Lung (tissue), 12 donors: Measurements from ENCODE around the gene SPX. TPM values are rescaled to one million over a fixed set of nuclear protein-coding genes. Genes with fewer than 3 reads are reported as not detected.

Experiments
- ATAC-seq: fragments of 200-7000 bp; cut with Tn5 transposase; one replicate; pipeline ENCODE4 v1.9.1; 2020; ENCODE audit warnings: moderate number of reproducible peaks; ENCODE audit not compliant: insufficient read depth, low FRiP score
- DNase-seq, 3 donors: peaks; one replicate each; pipeline ENCODE4 v3.0.0-alpha.2; 2013 to 2017
- H3K27ac ChIP-seq, 2 donors: one replicate each; pipeline ENCODE4 v1.5.1; 2013; ENCODE audit warnings: mild to moderate bottlenecking in 2 of 2, moderate library complexity in 2 of 2, control low read depth in 1 of 2, inconsistent platforms in 1 of 2, low read depth in 1 of 2, low read length in 1 of 2
- H3K27me3 ChIP-seq, 3 donors: one replicate each; pipeline ENCODE4 v1.5.1; 2013; ENCODE audit warnings: low read length in 2 of 3; ENCODE audit not compliant: control insufficient read depth in 3 of 3, insufficient read depth in 3 of 3
- H3K36me3 ChIP-seq, 4 donors: one replicate each; pipeline ENCODE4 v1.5.1; 2013; ENCODE audit warnings: low read length in 4 of 4, mild to moderate bottlenecking in 1 of 4, moderate library complexity in 1 of 4; ENCODE audit not compliant: control insufficient read depth in 4 of 4, insufficient read depth in 4 of 4
- H3K4me1 ChIP-seq, 5 donors: one replicate each; pipeline ENCODE4 v1.5.1; 2013; ENCODE audit warnings: low read length in 5 of 5, mild to moderate bottlenecking in 2 of 5, moderate library complexity in 1 of 5; ENCODE audit not compliant: control insufficient read depth in 5 of 5, insufficient read depth in 5 of 5
- H3K4me3 ChIP-seq: one replicate; pipeline ENCODE4 v1.5.1; 2013; ENCODE audit warnings: mild to moderate bottlenecking, control low read depth, moderate library complexity
- H3K9ac ChIP-seq, 2 donors: one replicate each; pipeline ENCODE4 v1.5.1; 2013; ENCODE audit warnings: low read length in 2 of 2, control low read depth in 1 of 2; ENCODE audit not compliant: insufficient read depth in 1 of 2
- H3K9me3 ChIP-seq, 4 donors: one replicate each; pipeline ENCODE4 v1.5.1; 2013; ENCODE audit warnings: low read length in 3 of 4, mild to moderate bottlenecking in 1 of 4, moderate library complexity in 1 of 4; ENCODE audit not compliant: control insufficient read depth in 4 of 4, insufficient read depth in 3 of 4
- WGBS, 2 donors: extraction: QIAGEN DNeasy Blood & Tissue Kit; methylation state at CpG; one replicate each; pipeline ENCODE4 v1.1.7; 2013; 5-methylcytosine and 5-hydroxymethylcytosine counted together
- polyA plus RNA-seq, 2 donors: library from polyadenylated mRNA; stranded (reverse); fragments of 200-250 nt; gene quantifications; one replicate each; pipeline ENCODE4 v1.2.1, GENCODE V29; 2013
- total RNA-seq, 2 donors: library from RNA; depleted of rRNA in 1 of 2; stranded (reverse); fragments of >200 nt in 1 of 2; gene quantifications; one replicate each; pipeline ENCODE4 v1.2.1, GENCODE V29; 2014 to 2021
- TF ChIP-seq, protein P1 (sequence below): IDR thresholded peaks from 2 replicates; pipeline ENCODE4 v1.5.1; 2012; ENCODE audit warnings: mild to moderate bottlenecking; ENCODE audit errors: control extremely low read depth, extremely low read depth
- donor health status: control.
- donor health status: control.
- donor health status: Bipolar disorder and iron deficiency.
- donor health status: healthy.
- donor health status: DM: yes; HTN: yes; CAD: no.

The SPX gene
- total and polyA plus RNA-seq, 4 donors = 0.09 to 24.0 (median 0.55) TPM

DNA sequence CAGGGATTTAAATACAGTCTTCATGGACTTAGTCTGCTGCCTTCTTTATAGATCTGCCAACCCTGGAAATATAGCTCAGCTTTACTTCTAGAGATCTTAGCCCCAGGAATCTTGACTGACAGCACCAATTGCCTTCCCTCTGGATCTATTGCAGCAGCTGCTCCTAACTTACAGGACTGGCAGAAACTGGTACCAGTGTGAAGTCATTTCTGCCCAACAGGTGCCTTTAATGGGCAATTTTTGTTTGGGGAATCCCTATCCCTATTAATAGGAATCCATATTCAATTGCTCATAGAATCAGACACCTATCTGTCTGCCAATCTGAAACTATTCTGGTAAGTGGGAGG is 27.2 kb downstream of the SPX start:
- no peak for DNase-seq
- no peaks in the 10 kb centered on the region for H3K27me3 ChIP-seq
- peaks cover 0 to 2% (median 0%) of the 10 kb centered on the region in 4 donors for H3K9me3 ChIP-seq
- TF ChIP-seq, protein P1, sequence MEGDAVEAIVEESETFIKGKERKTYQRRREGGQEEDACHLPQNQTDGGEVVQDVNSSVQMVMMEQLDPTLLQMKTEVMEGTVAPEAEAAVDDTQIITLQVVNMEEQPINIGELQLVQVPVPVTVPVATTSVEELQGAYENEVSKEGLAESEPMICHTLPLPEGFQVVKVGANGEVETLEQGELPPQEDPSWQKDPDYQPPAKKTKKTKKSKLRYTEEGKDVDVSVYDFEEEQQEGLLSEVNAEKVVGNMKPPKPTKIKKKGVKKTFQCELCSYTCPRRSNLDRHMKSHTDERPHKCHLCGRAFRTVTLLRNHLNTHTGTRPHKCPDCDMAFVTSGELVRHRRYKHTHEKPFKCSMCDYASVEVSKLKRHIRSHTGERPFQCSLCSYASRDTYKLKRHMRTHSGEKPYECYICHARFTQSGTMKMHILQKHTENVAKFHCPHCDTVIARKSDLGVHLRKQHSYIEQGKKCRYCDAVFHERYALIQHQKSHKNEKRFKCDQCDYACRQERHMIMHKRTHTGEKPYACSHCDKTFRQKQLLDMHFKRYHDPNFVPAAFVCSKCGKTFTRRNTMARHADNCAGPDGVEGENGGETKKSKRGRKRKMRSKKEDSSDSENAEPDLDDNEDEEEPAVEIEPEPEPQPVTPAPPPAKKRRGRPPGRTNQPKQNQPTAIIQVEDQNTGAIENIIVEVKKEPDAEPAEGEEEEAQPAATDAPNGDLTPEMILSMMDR = no peak
- no peak overlapping the region for H3K27ac ChIP-seq
- no peak overlapping the region for H3K4me3 ChIP-seq
- no peak for ATAC-seq
- peaks cover 0 to 21% (median 0%) of the 10 kb centered on the region in 5 donors for H3K4me1 ChIP-seq
- H3K36me3 ChIP-seq = no peaks in the 10 kb centered on the region
- H3K9ac ChIP-seq = no peak overlapping the region

DNA sequence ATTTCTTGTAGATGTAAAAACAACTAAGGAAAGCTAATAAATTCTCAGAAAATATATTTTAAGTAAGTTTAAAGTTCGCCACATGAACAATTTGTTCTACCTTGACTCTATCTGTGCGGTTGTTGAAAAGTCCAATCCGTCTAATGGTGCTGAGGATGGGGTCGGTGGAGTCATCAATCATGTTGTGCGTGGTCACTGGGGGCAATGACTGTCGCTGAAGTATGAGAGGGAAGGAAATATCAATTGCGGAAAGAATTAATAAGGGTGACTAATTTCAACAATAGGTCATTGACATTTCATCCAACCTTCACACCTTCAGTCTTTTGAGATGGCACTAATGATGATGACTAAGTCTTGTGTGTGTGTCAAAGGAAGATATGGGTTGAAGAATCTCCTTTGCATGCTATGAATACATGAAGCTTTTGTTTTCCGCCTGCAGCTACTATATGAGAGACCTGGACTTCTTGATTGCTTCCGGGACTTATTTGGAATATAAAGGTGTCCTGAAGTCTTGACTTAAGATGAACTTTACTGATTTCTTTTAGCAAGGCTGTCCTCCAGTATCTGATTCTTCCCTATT is 32.1 kb downstream of the SPX start:
- ATAC-seq (no peak), DNase-seq (no peak)
- peaks cover 0 to 2% (median 0%) of the 10 kb centered on the region in 4 donors for H3K9me3 ChIP-seq
- WGBS, 2 donors = 78 to 88% methylated on average over 9 of the region's 9 CpGs
- no peak overlapping the region for H3K27ac ChIP-seq
- peaks cover 0 to under 1% (median 0%) of the 10 kb centered on the region in 5 donors for H3K4me1 ChIP-seq
- H3K27me3 ChIP-seq = no peaks in the 10 kb centered on the region
- TF ChIP-seq, protein P1 = no peak
- H3K9ac ChIP-seq = no peak overlapping the region
- H3K4me3 ChIP-seq = no peak overlapping the region
- H3K36me3 ChIP-seq = no peaks in the 10 kb centered on the region

DNA sequence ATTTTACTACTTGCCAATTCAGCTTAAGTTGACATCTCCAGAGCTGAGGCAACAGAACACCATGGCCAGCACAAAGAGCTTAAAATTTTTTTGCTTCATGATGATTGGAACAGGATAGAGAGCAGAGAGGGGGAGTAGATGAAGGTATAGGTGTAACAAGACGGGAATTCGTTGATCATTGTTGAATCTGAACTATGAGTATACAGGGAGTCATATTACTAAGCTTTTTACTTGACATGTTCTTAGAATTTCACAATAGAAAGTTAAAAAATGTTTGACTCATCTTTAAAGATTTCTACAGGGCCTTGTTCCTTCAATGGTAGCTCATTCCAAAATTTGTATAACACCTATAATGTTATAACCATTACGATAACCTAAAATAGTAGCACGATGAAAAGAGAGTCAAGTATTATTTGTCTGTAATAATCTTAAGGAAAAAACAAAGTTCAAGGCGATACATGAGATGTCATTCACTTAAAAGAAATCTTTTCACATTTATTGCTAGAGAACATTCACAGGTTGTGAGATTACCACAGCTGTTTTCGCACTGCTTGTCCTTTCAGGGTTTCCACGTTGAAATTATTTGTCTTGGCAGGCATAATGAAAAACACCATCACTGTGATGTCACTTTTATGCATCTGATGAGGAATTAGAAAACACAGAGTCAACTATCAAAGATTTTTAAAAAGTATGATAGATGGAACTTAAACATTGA is 33.9 kb downstream of the SPX start:
- no peaks in the 10 kb centered on the region for H3K36me3 ChIP-seq
- ATAC-seq = no peak
- H3K4me1 ChIP-seq = no peaks in the 10 kb centered on the region
- DNase-seq = no peak
- WGBS, 2 donors = 65 to 82% methylated on average over 7 of the region's 7 CpGs
- H3K9me3 ChIP-seq = no peaks in the 10 kb centered on the region
- TF ChIP-seq, protein P1 = no peak
- no peak overlapping the region for H3K4me3 ChIP-seq
- H3K27me3 ChIP-seq = no peaks in the 10 kb centered on the region
- H3K27ac ChIP-seq = no peak overlapping the region
- no peak overlapping the region for H3K9ac ChIP-seq

DNA sequence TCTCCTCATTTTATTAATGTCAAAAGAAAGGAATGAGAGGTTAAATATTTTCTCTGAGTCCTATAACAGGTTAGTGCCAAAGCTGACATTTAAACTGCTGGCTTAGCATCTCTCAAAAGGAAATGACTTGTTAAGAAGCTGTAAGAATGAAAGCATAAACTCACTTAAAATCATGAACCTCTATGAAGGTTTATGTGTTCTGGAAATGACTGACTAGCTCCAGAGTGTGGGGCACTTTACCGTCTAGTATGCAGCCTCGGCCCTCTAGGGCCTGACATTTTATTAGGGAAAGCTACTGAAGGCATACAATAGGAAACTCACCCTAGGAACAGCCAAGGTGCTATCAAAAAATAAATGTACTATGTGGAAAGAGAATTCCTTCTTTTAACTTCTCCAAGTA is 35.1 kb downstream of the SPX start:
- ATAC-seq (no peak), DNase-seq (no peak)
- Histone ChIP-seq H3K27me3 (no peaks in the 10 kb centered on the region), H3K4me1 (no peaks in the 10 kb centered on the region), H3K4me3 (no peak overlapping the region), H3K27ac (no peak overlapping the region), H3K9me3 (no peaks in the 10 kb centered on the region), H3K9ac (no peak overlapping the region), H3K36me3 (no peaks in the 10 kb centered on the region)
- 35 to 63% methylated on average over 2 of the region's 2 CpGs for WGBS, 2 donors
- TF ChIP-seq, protein P1 = no peak
